IPS DF 19.7 (cell line): ENCODE results near the gene PACSIN2.

Experiments used
- DNase-seq: peaks from one replicate; pipeline ENCODE4 v3.0.0-alpha.2; 2013; ENCODE audit warnings: low read depth, low spot score

The PACSIN2 gene

DNA sequence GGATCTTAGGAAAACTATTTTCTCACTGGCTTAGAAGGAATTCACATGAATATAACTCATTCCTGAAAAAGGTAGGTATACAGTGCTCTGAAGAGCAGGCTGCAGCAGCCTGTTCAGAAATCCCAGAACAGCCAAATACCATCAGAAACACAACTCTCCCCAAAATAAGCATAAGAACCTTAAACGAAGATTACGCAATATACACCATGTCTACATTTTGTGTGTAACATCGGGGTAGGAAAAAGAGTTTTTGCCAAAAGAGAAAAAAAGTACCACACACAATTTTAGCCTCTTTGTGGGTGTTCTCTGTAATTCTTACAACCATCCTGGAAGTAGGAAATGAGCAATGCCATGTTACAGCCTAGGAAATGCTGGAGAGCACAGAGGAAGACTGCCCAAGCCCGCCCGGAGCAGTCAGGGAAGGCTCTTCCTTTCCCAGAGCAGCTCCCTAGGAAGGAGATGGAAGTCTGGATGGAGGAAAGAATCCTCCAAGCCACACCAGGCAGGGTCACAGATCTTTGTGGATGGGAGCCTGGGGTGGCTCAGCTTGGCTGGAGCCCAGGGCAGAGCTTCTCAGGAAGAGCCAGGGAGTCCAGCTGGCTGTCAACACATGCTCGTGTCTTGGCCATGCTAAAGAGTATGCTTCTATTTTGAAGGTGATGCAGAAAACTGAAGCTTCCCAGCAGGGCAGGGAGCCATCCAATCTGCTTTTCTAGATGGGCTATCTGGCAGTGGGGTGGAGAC is 108.2 kb downstream of the PACSIN2 start:
- DNase-seq: no peak

DNA sequence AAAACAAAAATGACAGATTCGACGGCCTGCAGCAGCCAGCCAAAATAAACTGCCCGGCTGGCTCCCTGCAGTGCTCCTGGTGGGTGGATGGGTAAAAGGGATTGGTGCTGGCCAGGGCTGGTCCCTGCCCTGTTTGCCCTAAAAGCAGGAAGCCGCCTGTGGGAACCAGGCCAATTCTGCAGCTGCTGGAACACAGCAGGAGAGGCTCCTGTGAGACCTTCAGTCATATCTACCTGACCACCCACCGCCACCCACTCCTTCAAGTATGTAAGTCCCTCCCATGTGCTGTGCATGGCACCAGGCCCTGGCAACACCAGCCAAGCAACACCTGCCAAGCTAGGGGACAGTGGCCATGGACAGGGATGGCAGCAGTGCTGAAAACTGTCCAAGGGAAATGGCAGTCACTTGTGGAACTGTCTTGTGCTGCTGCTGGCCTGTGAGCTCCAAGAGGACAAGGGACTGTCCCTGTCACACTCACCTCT is 109.2 kb downstream of the PACSIN2 start:
- DNase-seq: no peak

DNA sequence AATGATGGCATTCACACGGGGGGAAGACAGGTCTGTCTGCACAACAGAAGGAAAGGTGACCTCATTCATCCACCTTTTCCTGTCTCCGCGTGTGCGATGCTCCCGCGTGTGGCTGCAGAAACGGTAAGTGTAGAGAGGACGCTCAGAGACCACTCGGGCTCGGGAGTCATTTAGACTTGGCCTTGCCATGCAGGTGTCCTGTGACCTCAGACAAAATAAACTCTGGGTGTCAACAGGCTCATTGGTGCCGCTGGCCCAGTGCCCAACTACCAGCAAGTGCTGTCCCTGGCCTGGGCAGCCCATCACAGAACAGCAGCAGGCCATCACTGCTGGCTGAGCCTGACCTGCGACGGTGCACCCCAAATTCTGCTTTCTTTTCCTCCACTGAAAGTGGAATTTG is 109.7 kb downstream of the PACSIN2 start:
- no peak for DNase-seq

DNA sequence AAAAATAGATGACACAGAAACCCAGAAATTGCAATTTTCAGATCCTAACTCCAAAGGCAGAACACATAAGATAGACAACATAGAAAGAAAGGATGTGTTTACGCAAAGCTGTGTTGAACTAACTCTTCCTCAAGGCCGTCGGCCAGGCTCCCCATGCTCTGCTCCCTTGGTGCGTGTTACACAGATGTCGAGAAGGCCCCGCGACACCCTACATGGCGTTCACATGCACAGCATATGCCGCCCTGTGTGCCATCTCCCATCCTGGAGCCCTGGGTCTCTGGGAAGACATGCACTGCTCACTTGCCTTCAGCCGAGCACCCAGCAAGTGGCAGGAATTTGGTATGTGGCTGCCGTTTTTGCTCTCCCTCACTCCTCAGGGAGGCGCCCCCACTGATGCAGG is 110.9 kb downstream of the PACSIN2 start:
- no peak for DNase-seq

DNA sequence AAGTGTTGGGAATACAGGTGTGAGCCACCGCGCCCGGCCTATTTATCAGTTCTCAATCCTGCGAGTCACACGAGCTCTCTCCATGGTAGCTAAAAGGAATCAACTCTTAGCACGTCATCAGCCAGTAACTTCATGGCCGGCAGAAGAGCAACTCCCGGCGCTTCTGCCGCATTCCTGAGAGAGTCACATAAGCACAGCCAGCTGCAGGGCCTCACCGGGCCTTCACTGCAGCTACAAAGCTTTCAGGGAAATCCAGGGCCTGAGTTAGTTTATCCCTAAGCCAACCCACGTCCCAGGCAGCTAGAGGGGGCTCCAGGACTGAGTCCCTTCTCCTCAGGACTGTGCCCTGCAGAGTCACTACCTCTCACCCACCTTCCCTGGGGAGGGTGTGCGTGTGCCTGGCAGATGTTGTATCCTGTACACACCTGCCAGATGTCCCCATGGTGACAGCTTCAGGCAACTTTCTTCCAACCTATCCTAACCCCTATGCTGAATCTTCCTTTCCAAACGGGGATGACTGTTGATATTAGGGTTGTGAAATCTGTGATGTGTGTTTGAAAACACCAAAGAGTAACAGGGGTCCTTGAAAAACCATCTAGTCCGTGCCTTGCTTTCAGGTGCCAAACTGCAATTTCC is 112.0 kb downstream of the PACSIN2 start:
- DNase-seq: no peak

DNA sequence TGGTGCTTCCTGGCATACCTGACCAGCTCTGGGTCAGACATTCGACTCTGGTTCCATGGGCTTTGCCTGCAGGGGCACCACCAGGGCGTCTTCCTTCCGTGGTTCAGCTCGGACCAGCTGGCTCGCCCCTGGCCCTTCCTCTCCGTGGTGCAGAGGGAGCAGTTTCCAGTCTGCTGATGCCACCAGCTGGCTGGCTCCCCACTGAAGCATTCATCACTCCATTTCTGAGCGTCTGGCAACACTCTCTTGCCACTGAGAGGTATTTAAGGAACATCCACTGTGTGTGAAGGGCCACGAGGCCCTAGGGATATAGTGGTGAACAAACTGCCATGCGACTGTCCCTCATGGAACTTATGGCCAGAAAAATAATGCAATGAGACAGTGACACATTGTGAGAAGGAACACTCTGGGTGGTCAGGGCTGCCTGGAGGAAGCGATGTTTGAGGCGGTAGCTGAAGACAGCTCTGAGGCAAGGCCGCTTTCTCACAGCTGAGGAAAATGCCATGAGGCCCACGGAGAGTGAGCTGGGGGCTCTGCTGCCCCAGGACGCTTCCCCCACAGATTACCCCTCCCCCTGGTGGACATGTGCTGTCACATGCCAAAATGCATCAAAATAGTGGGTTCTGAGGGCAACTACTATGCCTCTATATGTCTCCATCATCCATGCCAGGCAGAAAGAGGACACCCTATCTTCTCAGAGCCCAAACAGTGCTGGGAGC is 113.0 kb downstream of the PACSIN2 start:
- DNase-seq: no peak

DNA sequence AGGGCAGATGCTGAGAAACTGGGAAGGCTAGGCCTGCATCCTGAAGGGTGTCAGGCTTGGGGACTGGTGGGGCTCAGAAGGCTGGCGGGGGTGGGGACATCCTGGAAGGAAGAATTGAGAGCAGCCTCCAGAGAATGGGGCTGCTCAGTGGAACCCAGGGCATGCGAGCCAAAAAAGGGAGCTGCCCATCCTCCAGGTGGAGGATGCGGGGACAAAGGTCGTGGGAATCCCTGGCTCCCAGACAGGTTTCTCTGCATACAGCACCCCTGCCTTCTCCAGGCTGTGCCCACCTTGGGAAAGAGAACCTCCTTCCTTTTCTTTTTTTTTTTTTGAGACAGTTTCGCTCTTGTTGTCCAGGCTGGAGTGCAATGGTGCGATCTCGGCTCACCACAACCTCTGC is 117.0 kb downstream of the PACSIN2 start:
- DNase-seq: no peak

DNA sequence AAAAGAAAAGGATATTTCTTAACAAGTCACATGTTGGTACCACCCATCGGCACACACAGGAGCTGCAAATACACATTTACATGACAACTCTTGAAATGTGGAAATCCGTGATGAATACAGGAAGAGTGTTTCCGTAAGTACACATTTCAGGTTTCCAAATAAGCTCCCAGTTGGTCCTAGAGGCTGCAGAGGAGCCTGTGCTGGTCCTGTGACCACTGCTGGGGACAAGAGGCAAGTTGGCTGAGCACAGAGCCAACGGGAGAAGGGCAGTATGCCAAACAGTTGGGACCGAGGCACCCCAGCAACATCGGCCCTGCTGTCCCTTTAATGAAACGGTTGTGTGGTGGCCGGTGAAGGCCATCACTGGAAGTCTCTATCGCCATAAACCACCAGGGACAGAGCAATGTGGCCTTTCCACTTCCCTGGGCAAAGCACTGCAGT is 119.4 kb downstream of the PACSIN2 start:
- no peak for DNase-seq

DNA sequence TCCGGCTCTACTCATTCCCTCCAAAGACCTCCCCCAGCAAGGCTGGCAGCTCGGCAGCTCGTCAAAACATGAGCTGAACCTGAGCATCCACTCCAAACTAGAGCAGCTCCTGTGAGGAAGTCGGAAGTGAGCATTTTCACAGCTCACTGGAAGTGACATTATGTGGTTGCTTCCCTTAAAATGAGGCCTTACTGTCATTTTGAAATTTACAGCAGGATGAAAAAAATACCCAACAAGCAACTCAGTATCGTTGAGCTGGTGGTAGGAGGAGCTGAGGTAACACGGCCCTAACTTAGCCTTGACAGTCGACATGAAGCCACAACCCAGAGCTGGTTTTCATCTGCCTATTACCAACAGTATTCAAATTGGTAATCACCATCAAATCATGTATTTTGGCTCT is 119.9 kb downstream of the PACSIN2 start:
- DNase-seq: no peak

DNA sequence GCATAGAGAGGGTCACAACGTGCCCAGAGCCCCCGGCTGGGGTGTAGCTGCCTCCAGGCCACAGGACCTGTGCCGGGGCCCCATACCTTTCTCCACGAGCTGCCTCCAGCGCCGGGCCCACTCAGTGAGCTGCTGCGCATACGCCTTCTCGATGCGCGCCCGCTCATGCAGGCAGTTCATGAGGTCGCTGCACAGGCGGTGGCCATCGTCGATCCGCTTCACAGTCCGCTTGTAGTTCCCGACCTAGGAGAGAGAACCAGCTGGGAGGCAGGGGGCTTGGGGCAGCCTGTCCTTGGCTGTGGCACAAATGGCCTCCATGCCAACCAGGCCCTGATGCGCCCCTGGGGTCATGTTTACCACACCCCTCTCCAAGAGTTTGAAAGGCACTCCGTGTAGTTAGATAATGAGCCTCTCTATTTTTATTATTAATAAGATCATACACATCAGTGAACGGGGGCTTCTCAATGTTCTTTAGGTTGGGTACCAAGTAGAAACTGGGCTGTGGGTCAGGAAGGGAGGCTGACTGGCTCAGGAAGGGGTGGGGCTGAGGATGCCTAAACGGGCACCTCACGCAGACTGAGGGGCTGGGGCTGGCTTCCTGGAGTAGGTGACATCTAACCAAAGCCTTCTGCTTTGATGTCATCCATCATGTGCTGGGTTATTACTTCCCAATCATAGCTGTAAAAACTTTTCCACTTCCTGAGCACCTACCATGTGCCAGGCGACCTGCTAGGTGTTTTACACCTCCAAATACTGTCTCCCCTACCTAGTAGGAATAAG is 121.4 kb downstream of the PACSIN2 start:
- DNase-seq: no peak

DNA sequence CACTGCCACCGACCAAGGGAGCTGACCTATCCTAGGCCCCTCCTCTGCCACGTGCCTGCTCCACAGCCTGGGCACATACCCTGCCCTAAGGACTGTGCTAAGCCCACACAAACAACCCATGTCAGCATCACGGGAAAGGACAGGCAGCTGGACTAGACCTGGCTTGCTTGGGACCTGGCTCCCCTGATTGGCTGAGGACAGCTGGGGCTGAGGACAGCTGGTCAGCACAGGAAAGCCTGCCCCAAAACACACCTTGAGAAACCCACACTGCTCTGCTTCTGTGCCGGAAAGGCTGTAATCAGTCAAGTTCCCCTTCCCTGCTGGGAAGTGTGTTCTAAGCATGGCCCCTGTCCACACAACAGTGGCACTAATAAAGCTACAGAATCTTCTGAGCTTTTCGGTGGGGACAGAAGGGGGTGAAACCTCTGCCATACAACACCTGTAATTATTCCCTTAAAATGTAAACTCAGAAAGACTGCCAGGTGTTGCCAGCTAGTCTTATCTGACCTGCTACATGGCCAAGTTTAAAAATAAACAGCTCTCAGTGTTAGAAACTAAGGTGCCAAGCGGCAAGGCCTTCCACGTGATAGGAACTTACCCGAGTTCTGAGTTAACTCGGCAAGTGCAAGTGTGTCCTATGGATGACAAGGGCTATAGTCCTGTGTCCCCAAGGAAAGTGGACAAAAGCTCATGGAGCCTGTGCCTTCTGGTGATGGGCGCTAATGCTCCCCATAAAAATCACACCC is 122.2 kb downstream of the PACSIN2 start:
- DNase-seq: no peak

DNA sequence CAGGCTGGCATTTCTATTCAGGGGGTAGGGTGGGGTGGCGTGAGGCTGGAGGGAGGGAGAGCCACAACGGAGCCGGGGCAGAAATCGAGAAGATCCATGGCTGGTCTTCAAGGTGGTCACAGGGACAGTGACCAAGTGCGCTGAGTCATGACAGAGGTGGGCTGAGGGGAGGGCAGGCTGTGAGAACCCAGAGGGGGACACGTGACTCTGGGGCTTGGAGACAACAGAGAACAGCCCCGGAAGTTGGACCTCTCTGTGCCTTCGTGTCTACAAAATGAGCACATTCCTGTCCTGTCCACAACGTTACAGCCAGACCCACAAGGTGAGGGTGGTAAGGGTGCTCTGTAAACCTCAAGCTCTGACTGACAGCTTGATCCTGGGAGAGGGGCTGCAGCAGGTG is 122.8 kb downstream of the PACSIN2 start:
- DNase-seq: no peak

DNA sequence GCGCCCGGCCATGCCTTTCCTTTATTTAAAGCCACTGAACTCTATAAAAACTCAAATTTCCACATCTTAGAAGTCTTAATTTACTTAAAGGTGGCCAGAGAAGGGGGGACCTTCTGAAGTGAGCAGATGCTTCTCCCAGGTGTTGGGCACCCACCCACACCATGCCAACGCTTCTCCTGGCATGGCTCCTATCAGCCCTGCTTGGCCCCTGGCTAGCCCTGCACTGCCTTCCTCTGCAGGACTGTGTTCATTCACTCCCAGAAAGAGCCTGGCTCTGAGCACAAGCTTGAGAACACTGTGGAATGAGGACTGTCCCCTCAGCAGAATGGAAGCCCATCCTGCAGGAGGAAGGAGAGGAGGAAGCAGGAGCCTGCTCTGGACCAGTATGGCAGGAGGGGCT is 123.3 kb downstream of the PACSIN2 start:
- no peak for DNase-seq

DNA sequence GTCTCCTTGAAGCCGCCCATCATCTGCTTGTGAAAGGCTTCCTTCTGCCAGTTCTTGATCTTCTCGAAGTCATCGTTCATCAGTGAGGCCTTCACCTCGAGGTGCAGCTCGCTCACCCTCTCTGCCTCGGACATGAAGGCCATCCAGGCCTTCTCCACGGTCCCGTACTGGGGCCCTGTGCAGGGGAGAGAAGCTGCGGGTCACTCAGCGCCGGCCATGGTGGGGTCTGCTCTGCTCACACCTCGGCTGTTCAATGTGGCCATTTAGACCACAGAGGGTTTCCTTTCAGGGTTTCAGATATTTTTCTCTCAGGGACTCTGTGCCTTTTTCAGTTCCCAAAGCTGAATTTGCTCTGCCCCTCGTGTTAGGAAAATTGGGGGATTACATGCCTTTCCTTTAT is 123.9 kb downstream of the PACSIN2 start:
- DNase-seq: no peak

DNA sequence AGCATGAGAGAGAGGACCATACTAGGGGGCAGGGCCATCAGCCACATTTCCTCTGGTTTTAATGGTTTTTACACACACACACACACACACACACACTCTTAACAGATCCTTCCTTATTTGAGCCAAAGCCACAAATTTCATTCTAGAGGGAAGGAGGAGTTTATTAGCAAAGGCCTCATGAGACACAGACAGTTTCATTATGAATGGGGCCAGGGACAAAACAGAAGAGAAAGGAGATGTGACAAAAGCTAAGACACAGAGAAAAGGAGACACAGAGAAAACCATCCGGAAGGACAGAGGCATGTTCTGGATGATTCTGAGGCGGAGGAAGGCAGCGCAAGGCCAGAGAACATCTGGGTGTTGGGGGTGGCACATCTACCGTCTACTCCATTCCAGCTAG is 125.6 kb downstream of the PACSIN2 start:
- no peak for DNase-seq

DNA sequence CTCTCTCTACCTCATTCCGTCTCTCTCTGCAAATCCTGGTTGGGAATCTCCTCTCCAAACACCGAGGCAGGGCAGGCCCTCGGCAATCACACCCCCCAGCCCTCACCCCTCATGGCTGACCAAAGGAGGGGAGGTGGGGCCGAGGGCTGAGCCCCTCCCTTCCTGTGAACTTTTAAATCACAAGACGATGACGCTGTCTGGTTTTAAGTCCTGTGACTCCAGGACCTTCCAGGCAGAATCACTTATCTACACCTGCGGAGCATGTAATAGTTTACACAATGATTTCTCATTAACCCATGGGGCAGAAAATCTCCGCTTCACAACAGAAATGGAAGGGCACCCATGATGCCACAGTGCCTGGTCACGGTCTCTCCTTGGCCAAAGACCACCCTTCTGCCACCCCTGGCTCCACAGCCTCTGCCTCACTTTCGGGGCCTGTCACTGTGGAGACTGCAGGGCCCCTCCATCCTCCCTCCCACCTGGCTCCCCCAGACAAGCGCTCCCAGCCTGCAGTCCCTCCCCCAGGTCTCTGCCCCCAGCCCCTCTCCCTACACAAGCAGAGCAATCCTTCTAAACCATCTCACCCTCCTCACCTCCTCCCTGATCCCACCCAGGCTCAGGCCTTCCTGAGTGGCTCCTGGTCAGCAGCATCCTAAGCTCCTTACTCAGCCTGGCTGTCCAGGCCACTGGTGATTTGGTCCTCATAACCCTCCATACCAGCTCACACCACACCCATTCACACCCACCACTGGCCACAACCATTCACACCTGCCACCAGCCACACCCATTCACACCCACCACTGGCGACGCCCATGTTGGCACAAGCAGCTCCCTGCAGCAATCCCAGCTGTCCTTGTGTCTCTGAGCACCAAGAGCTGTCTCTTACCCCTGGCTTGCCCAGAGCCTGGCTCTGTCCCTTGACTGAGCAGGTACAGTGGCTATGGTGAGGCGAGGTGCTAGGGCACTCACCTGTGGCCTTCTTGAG is 127.1 kb downstream of the PACSIN2 start:
- no peak for DNase-seq

DNA sequence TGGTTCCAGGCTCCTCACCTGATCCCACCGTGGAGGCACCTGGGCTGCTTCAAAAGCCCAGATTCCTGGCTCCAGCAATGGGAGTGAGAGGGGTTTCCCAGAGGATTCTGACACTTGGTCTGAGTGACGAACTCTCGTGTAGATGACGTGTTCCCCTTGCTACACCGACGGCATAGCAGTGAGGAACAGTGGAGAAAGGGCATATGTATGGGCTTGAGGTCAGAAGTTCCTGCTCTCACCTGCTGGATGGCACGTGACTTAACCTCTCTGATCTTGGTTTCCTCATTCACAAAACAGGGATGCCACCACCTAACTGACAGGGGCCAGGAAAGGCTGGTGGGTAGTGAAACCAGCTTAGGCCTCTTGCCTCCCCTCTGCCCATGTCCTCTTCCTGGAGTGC is 127.8 kb downstream of the PACSIN2 start:
- no peak for DNase-seq

DNA sequence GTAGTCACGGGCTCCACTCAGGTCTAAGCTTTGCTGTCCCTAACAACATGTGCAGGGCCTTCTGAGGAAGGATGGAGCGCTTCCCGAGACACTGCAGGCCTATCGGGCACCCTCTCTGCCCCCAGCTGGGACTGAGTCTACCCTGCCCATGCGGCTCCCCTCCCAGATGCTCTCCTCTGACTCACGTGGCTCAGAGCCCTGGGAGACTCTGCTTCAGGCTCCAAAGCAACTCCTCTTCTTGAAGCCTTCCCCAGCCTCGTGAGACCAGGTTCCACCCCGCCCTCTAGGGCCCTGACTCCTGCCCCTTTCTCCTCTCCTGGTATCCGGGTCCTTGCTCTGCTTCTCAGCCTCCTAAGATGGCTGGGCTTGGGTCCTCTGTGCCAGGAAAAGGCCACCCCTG is 129.5 kb downstream of the PACSIN2 start:
- DNase-seq: no peak

DNA sequence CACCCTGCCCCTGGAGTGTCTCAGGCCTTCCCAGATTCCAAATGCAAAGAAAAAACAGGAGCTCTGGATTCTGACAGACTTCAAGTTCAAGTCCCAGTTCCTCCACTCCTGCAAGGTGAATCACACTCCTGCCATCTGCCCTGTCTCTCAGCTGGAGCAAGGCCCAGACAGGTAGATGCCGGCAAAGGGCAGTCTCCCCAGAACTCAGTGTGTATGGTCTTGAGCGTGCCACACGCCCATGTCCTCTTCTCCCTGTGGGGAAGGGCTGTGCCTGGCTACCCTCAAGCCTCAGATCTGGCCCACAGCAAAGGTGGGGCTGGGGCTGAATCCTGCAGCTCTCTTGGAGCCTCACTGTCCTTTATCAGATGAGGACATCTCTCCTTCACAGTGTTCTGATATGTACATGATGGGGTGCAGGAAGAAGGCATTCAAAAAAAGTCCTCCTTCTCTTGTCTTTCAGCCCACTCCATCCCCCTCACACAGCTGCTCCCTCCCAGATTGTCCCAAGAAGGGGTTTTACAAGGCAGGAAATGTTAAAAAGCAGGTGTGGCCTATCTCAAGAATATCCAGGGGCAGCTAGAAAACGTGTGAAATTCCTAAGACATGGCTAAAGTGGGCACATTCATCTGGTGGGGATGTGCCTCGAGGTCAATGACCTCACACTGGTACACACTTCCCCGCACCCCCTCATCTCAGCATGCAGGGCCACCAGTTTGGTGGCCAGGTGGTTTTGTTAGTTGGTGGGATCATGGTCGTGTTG is 130.2 kb downstream of the PACSIN2 start:
- no peak for DNase-seq
